Stomach (tissue), 9 donors: ENCODE results near the gene CTNND2. TPM values are rescaled to one million over a fixed set of nuclear protein-coding genes. Genes with fewer than 3 reads are reported as not detected.

Source experiments
- DNase-seq, 2 donors: peaks; one replicate each; pipeline versions ENCODE4 v3.0.0 to v3.0.0-alpha.2; 2013 to 2019
- H3K27ac ChIP-seq, 5 donors: fragments of 200-600 bp in 4 of 5; sonication (generic) in 4 of 5; one replicate each; pipeline ENCODE4 v1.5.1; 2013 to 2019; ENCODE audit warnings: mild to moderate bottlenecking in 1 of 5, moderate library complexity in 1 of 5
- H3K27me3 ChIP-seq, 3 donors: fragments of 200-600 bp; sonication (generic); one replicate each; pipeline ENCODE4 v1.5.1; 2017 to 2019; ENCODE audit warnings: mixed run types in 1 of 3
- H3K36me3 ChIP-seq, 4 donors: fragments of 200-600 bp; sonication (generic); 1 replicate in 3 of 4; 2 replicates in 1 of 4; pipeline ENCODE4 v1.5.1; 2016 to 2019
- H3K4me1 ChIP-seq, 4 donors: fragments of 200-600 bp; sonication (generic); one replicate each; pipeline ENCODE4 v1.5.1; 2016 to 2019
- H3K4me3 ChIP-seq, 4 donors: fragments of 200-600 bp; sonication (generic) in 3 of 4; one replicate each; pipeline ENCODE4 v1.5.1; 2016 to 2019; ENCODE audit warnings: mild to moderate bottlenecking in 1 of 4
- H3K9me3 ChIP-seq, 4 donors: fragments of 200-600 bp; sonication (generic); one replicate each; pipeline ENCODE4 v1.5.1; 2016 to 2019
- EP300 ChIP-seq: sonication (generic); formaldehyde crosslinking; IDR thresholded peaks from one replicate; pipeline ENCODE4 v1.6.1; 2017; ENCODE audit warnings: antibody characterized with exemption
- POLR2A ChIP-seq, 4 donors: fragments of 450-650 bp; IDR thresholded peaks; one replicate each; pipeline ENCODE4 v1.6.1; 2016; ENCODE audit warnings: antibody characterized with exemption in 4 of 4, control low read depth in 2 of 4, mild to moderate bottlenecking in 1 of 4, moderate library complexity in 1 of 4
- POLR2AphosphoS5 ChIP-seq, 3 donors: sonication (generic); formaldehyde crosslinking; IDR thresholded peaks; one replicate each; pipeline ENCODE4 v1.6.1; 2016; ENCODE audit warnings: antibody characterized with exemption in 3 of 3
- WGBS, 5 donors: extraction: QIAGEN DNeasy Blood & Tissue Kit in 3 of 5; methylation state at CpG; one replicate each; pipeline versions ENCODE4 v1.1.5 to v1.1.7; 2013 to 2018; 5-methylcytosine and 5-hydroxymethylcytosine counted together
- intact Hi-C: fragments of 100-400 bp; cut with DNase I; formaldehyde crosslinking; loops from one replicate; pipeline ENCODE4 v1.15.1; 2023; ENCODE audit warnings: low total_unique reads
- polyA plus RNA-seq, 3 donors: library from polyadenylated mRNA; stranded (reverse); fragments of 200-250 nt; gene quantifications; one replicate each; pipeline ENCODE4 v1.2.3, GENCODE V29; 2013
- total RNA-seq, 5 donors: library from RNA; depleted of rRNA; stranded (reverse); fragments of >200 nt; gene quantifications; one replicate each; pipeline versions ENCODE4 v1.1.0 to v1.2.3, GENCODE V29; 2014 to 2016
- TF ChIP-seq, protein P1 (sequence below), 7 experiments: fragments of 450-650 bp in 4 of 7; fragments of 200-600 bp in 3 of 7; sonication (generic) in 3 of 7; IDR thresholded peaks; one replicate each; pipeline ENCODE4 v1.5.1; 2016 to 2019; ENCODE audit warnings: antibody characterized with exemption in 7 of 7, control low read depth in 2 of 7, mild to moderate bottlenecking in 1 of 7
- donor health status: healthy with polysubstance abuse.
- donor health status: Bipolar disorder and iron deficiency.
- donor health status: healthy.

The CTNND2 gene
- total and polyA plus RNA-seq, 8 donors: 0.29 to 3.4 (median 2.0) TPM; not detected in 2

DNA sequence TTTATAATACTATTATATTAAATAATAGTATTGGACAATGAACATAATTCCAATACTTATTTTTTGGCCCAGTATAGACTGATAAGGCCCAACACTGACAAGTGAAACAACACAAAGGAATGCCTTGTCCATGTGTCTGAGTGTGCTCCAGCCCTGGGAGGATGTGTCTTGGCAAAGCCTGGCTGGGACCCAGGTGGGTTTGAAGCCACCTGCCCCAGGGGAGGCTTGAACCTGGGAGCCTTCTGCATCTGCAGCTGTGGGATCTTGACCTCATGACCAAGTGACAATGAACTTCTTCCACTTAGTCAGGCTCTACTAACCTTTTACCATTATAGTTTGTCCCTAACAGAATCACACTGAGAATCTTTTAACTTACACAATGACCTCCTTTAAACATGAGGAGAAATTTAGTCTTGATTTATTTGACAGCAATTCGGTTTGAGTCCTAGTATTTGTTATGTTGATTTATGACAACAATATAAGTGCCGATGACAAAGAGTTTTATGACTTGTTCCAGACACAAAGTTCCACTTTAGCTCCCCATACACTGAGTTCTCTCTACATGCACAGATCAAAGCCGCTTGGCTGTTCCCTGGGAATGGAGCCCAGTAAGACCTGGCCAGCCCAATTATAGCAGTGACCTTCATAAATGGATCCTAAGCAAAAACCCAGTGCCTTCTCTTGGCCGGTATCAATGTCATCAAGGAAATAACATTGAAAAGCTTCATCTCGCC, 294.5 kb downstream of the CTNND2 start:
- DNase-seq: no peak
- Histone ChIP-seq H3K36me3 (no peaks in the 10 kb centered on the region), H3K27me3 (no peaks in the 10 kb centered on the region), H3K27ac (no peak overlapping the region), H3K4me1 (no peaks in the 10 kb centered on the region), H3K9me3 (no peaks in the 10 kb centered on the region), H3K4me3 (no peak overlapping the region)
- intact Hi-C loops: no loop called here
- TF ChIP-seq EP300: no peak
- TF ChIP-seq POLR2AphosphoS5 (IDR thresholded peaks at IDR 0.05): no peak
- TF ChIP-seq POLR2A (IDR thresholded peaks at IDR 0.05): no peak
- TF ChIP-seq, protein P1, sequence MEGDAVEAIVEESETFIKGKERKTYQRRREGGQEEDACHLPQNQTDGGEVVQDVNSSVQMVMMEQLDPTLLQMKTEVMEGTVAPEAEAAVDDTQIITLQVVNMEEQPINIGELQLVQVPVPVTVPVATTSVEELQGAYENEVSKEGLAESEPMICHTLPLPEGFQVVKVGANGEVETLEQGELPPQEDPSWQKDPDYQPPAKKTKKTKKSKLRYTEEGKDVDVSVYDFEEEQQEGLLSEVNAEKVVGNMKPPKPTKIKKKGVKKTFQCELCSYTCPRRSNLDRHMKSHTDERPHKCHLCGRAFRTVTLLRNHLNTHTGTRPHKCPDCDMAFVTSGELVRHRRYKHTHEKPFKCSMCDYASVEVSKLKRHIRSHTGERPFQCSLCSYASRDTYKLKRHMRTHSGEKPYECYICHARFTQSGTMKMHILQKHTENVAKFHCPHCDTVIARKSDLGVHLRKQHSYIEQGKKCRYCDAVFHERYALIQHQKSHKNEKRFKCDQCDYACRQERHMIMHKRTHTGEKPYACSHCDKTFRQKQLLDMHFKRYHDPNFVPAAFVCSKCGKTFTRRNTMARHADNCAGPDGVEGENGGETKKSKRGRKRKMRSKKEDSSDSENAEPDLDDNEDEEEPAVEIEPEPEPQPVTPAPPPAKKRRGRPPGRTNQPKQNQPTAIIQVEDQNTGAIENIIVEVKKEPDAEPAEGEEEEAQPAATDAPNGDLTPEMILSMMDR (IDR thresholded peaks at IDR 0.05): no peak
- 72 to 84% (median 80%) methylated on average over 5 of the region's 5 CpGs for WGBS, 5 donors

DNA sequence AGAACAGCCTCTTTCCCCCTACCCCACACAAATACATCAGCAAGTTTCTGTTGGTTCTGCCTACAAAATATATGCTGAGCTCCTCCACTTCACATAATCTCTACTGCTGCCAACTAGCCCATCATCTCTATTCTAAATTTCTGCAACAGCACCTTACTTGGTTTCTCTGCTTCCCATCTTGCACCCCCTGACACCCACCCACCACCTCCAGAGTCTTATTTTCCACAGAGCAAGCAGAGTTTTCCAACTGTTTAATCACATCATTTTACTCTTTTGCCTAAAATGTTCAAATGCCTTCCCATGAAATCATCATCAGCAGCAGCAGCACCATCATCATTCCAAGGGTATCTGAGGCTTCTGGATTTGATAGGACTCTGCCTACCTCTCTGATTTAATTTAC, 295.7 kb downstream of the CTNND2 start:
- no peak for TF ChIP-seq EP300
- no peak for TF ChIP-seq POLR2AphosphoS5 (IDR thresholded peaks at IDR 0.05)
- TF ChIP-seq, protein P1 (IDR thresholded peaks at IDR 0.05): no peak
- TF ChIP-seq POLR2A (IDR thresholded peaks at IDR 0.05): no peak
- intact Hi-C loops: no loop called here
- H3K4me3 ChIP-seq: no peak overlapping the region
- no peaks in the 10 kb centered on the region for H3K36me3 ChIP-seq
- H3K4me1 ChIP-seq: no peaks in the 10 kb centered on the region
- no peaks in the 10 kb centered on the region for H3K9me3 ChIP-seq
- DNase-seq: no peak
- no peak overlapping the region for H3K27ac ChIP-seq
- no peaks in the 10 kb centered on the region for H3K27me3 ChIP-seq

DNA sequence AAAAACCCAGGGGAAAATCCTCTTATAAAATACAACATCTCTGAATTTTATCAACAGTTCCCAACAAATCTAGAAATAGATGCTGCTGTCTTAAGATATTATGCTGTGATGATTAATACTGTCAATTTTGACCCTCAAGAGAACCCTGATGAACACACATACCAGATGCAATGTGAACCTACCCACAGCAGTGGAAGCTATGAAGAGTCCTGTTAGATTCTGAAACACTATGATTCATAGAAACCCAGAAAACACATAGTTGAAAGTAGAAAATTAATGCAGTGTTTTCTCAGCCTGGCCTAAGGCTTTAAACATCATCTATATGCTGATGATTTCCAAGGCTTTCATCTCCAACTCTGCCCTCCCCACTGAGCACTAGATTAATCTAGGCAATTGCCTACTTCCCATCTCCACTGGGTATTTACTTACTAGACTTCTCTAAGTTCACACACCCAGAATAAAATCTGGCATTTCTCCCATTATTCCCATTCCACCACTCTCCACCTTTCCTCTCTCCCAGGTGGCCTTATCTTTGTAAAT, 296.2 kb downstream of the CTNND2 start:
- Histone ChIP-seq H3K4me3 (no peak overlapping the region), H3K36me3 (no peaks in the 10 kb centered on the region), H3K27me3 (no peaks in the 10 kb centered on the region), H3K4me1 (no peaks in the 10 kb centered on the region), H3K27ac (no peak overlapping the region), H3K9me3 (no peaks in the 10 kb centered on the region)
- intact Hi-C loops: no loop called here
- TF ChIP-seq, protein P1 (IDR thresholded peaks at IDR 0.05): no peak
- TF ChIP-seq POLR2AphosphoS5 (IDR thresholded peaks at IDR 0.05): no peak
- no peak for TF ChIP-seq POLR2A (IDR thresholded peaks at IDR 0.05)
- no peak for TF ChIP-seq EP300
- no peak for DNase-seq

DNA sequence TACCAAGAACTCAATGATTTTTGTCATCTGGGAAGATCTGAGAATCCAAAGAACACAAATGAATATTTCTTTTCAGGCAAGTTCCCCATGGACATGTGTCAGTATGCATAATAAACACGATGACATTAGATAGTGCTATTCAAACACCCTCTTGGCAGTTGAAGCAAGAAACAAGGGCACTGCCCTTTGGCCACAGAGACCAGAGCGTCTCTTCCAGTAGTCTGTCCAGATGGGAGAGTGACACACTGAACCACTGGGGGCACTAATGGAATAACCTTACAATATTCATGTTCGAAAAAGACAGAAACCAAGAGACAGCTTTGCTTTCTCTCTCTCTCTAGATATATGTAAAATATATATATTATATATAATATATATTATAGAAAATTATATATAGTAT, 301.9 kb downstream of the CTNND2 start:
- DNase-seq: no peak
- Histone ChIP-seq H3K9me3 (no peaks in the 10 kb centered on the region), H3K4me3 (no peak overlapping the region), H3K27ac (no peak overlapping the region), H3K27me3 (no peaks in the 10 kb centered on the region), H3K4me1 (peaks cover 0 to 1% (median 0%) of the 10 kb centered on the region in 4 donors), H3K36me3 (no peaks in the 10 kb centered on the region)
- intact Hi-C loops: no loop called here
- TF ChIP-seq POLR2A (IDR thresholded peaks at IDR 0.05): no peak
- TF ChIP-seq POLR2AphosphoS5 (IDR thresholded peaks at IDR 0.05): no peak
- TF ChIP-seq EP300: no peak
- TF ChIP-seq, protein P1 (IDR thresholded peaks at IDR 0.05): no peak
- 55 to 65% (median 60%) methylated on average over 3 of the region's 3 CpGs for WGBS, 5 donors
